GM12878 (cell line): ENCODE data around the gene RAPGEF4. TPM values are rescaled to one million over a fixed set of nuclear protein-coding genes. Genes with fewer than 3 reads are reported as not detected.

Experiments used
- ATAC-seq: fragments of 200-7000 bp; cut with Tn5 transposase; 3 replicates; pipeline ENCODE4 v1.9.1; 2020; ENCODE audit warnings: mild to moderate bottlenecking, moderate library complexity
- BruUV-seq: library from RNA; stranded (reverse); fragments of 400-500 nt; replicated peaks from 2 replicates; lab custom pipeline; 2021; lab: Mats Ljungman, UMichigan
- CTCF ChIA-PET: fragments of 300-600 bp; sonication (Branson Sonifier 250); formaldehyde crosslinking; extraction: SDS; loops from one replicate; lab custom pipeline; 2021; ENCODE audit warnings: inconsistent platforms; lab: Yijun Ruan, JAX
- POLR2A ChIA-PET: fragments of 350-600 bp; formaldehyde crosslinking; extraction: SDS; loops from one replicate; lab custom pipeline; 2021; ENCODE audit warnings: inconsistent platforms; lab: Charles Lee
- RAD21 ChIA-PET: fragments of 300-600 bp; sonication (Branson Sonifier 250); formaldehyde crosslinking; loops from one replicate; lab custom pipeline; 2023; ENCODE audit warnings: antibody characterized with exemption; ENCODE audit not compliant: unreplicated experiment; lab: Charles Lee
- SMC1A ChIA-PET: fragments of 300-600 bp; sonication (Branson Sonifier 250); formaldehyde crosslinking; loops from one replicate; lab custom pipeline; 2023; ENCODE audit not compliant: unreplicated experiment, uncharacterized antibody; lab: Charles Lee
- DNase-seq: peaks from one replicate; pipeline ENCODE4 v3.0.0-alpha.2; 2011; ENCODE audit warnings: low read depth, low spot score
- FAIRE-seq: peaks from 3 replicates; lab custom pipeline; 2011; peaks lifted over from hg19 to GRCh38; lab: Jason Lieb, UNC
- H2AFZ ChIP-seq: 2 replicates; pipeline ENCODE4 v1.6.0; 2011; ENCODE audit warnings: low read depth, low read length, control low read depth; ENCODE audit not compliant: control insufficient read depth
- H3K27ac ChIP-seq: 2 replicates; pipeline ENCODE4 v1.5.1; 2011; ENCODE audit warnings: control low read depth; ENCODE audit not compliant: control insufficient read depth, insufficient read depth
- H3K27me3 ChIP-seq, 2 experiments: replicated peaks in 1 of 2; 2 replicates each; pipeline versions ENCODE4 v1.6.0 to v1.6.1; 2011; ENCODE audit warnings: low read length in 1 of 2; ENCODE audit not compliant: control insufficient read depth in 2 of 2, insufficient read depth in 2 of 2
- H3K36me3 ChIP-seq, 2 experiments: 2 replicates each; pipeline ENCODE4 v1.5.1; 2011; ENCODE audit warnings: low read length in 1 of 2; ENCODE audit not compliant: control insufficient read depth in 2 of 2, insufficient read depth in 2 of 2
- H3K4me1 ChIP-seq: 2 replicates; pipeline ENCODE4 v1.6.1; 2011; ENCODE audit warnings: mild to moderate bottlenecking, low read length, moderate library complexity, mixed read lengths; ENCODE audit not compliant: control insufficient read depth, insufficient read depth
- H3K4me2 ChIP-seq: 2 replicates; pipeline ENCODE4 v1.6.0; 2011; ENCODE audit warnings: control low read depth; ENCODE audit not compliant: control insufficient read depth, insufficient read depth
- H3K4me3 ChIP-seq: fragments of 200-600 bp; sonication (generic); 2 replicates; pipeline ENCODE4 v1.5.1; 2016
- H3K79me2 ChIP-seq: 2 replicates; pipeline ENCODE4 v1.6.0; 2011; ENCODE audit warnings: low read length; ENCODE audit not compliant: control insufficient read depth, insufficient read depth
- H3K9ac ChIP-seq: 2 replicates; pipeline ENCODE4 v1.8.0; 2011; ENCODE audit warnings: low read length, control low read depth, mixed read lengths; ENCODE audit not compliant: control insufficient read depth, insufficient read depth
- H3K9me3 ChIP-seq: replicated peaks from 3 replicates; pipeline ENCODE4 v1.5.1; 2011; ENCODE audit warnings: mild to moderate bottlenecking, low read length; ENCODE audit not compliant: control insufficient read depth, insufficient read depth
- H4K20me1 ChIP-seq: 2 replicates; pipeline ENCODE4 v1.6.0; 2011; ENCODE audit not compliant: control insufficient read depth, insufficient read depth
- BCLAF1 ChIP-seq: fragments of 450-650 bp; IDR thresholded peaks from 2 replicates; pipeline ENCODE4 v1.6.1; 2017; ENCODE audit warnings: antibody characterized with exemption, mild to moderate bottlenecking, moderate library complexity
- EP300 ChIP-seq, 2 experiments: fragments of 150-350 bp in 1 of 2; IDR thresholded peaks; 2 replicates each; pipeline ENCODE4 v1.6.1; 2011 to 2012; ENCODE audit warnings: low read depth in 2 of 2, low read length in 2 of 2, borderline replicate concordance in 1 of 2, improper control_type of control experiment in 1 of 2, inconsistent platforms in 1 of 2; ENCODE audit not compliant: control insufficient read depth in 1 of 2
- ESRRA ChIP-seq: IDR thresholded peaks from 2 replicates; pipeline ENCODE4 v1.6.1; 2012; ENCODE audit warnings: mild to moderate bottlenecking, low read length, improper control_type of control experiment
- EZH2 ChIP-seq: IDR thresholded peaks from 2 replicates; pipeline ENCODE4 v1.6.1; 2012; ENCODE audit warnings: low read depth, mild to moderate bottlenecking, control low read depth, inconsistent platforms, low read length, borderline replicate concordance; ENCODE audit not compliant: control insufficient read depth
- HDGF ChIP-seq: fragments of 450-650 bp; IDR thresholded peaks from 2 replicates; pipeline ENCODE4 v1.6.1; 2016; ENCODE audit warnings: antibody characterized with exemption
- IKZF2 ChIP-seq, 2 experiments: fragments of 450-650 bp; IDR thresholded peaks; 2 replicates each; pipeline ENCODE4 v1.6.1; 2017; ENCODE audit warnings: mild to moderate bottlenecking in 2 of 2, moderate library complexity in 2 of 2
- IRF3 ChIP-seq: fragments of 450-650 bp; IDR thresholded peaks from 2 replicates; pipeline ENCODE4 v1.6.1; 2014; ENCODE audit warnings: mild to moderate bottlenecking
- MLLT1 ChIP-seq: fragments of 450-650 bp; IDR thresholded peaks from 2 replicates; pipeline ENCODE4 v1.6.1; 2016; ENCODE audit warnings: mild to moderate bottlenecking
- NFYA ChIP-seq: IDR thresholded peaks from 2 replicates; pipeline ENCODE4 v1.6.1; 2011; ENCODE audit warnings: low read depth, mild to moderate bottlenecking, low read length, improper control_type of control experiment, borderline replicate concordance
- RELA ChIP-seq: fragments of 450-650 bp; IDR thresholded peaks from 2 replicates; pipeline ENCODE4 v1.8.0; 2014; ENCODE audit warnings: borderline replicate concordance; ENCODE audit not compliant: partially characterized antibody
- RELB ChIP-seq: fragments of 450-650 bp; IDR thresholded peaks from 2 replicates; pipeline ENCODE4 v1.6.1; 2017; ENCODE audit warnings: low read depth, mild to moderate bottlenecking, moderate library complexity
- ZBTB33 ChIP-seq: fragments of 450-650 bp; IDR thresholded peaks from 2 replicates; pipeline ENCODE4 v1.6.1; 2017; ENCODE audit warnings: mild to moderate bottlenecking
- ZZZ3 ChIP-seq: IDR thresholded peaks from 2 replicates; pipeline ENCODE4 v1.6.1; 2011; ENCODE audit warnings: low read depth; ENCODE audit not compliant: control insufficient read depth, insufficient read length
- WGBS: methylation state at CpG from one replicate; pipeline ENCODE4 v1.1.6; 2016; ENCODE audit warnings: low lambda C conversion rate; ENCODE audit not compliant: insufficient replicate concordance, insufficient coverage; ENCODE audit errors: missing lambda C conversion rate; 5-methylcytosine and 5-hydroxymethylcytosine counted together
- in situ Hi-C: fragments of 300-500 bp; cut with MboI; formaldehyde crosslinking; loops from 9 replicates; pipeline ENCODE4 v1.14.3; 2018; ENCODE audit warnings: mixed read lengths
- intact Hi-C: fragments of 100-400 bp; cut with micrococcal nuclease; formaldehyde crosslinking; loops from one replicate; pipeline ENCODE4 v1.14.2; 2022; ENCODE audit not compliant: unreplicated experiment
- polyA plus RNA-seq, 11 experiments: library from polyadenylated mRNA; depleted of rRNA in 4 of 11; unstranded in 6 of 11; stranded (reverse) in 5 of 11; fragments of >200 nt; fragmentation: Nextera tagmentation in 4 of 11; fragmentation: Illumina TruSeq in 1 of 11; extraction: Ambion mirVana in 4 of 11; extraction: Trizol in 1 of 11; gene quantifications; 1 replicate in 1 of 11; 2 replicates in 10 of 11; pipeline versions ENCODE4 v1.2.1 to v1.2.3, GENCODE V29; 2011 to 2016; ENCODE audit warnings: inconsistent platforms in 2 of 11, missing spikeins in 2 of 11, low read depth in 1 of 11
- total RNA-seq, 4 experiments: library from RNA; depleted of rRNA in 3 of 4; stranded (reverse); fragments of >200 nt in 3 of 4; fragmentation: Illumina TruSeq in 1 of 4; extraction: Trizol in 1 of 4; gene quantifications; 2 replicates each; pipeline versions ENCODE4 v1.2.1 to v1.2.3, GENCODE V29; 2013 to 2021

RAPGEF4 gene
- total and polyA plus RNA-seq, 10 of the 15 experiments (the other 5 are each of a cell fraction or from before 2014, with no cell fraction given), result 0.18 TPM; not detected in 8

- Histone ChIP-seq H3K36me3 (peaks cover 0 to 4% of the 10 kb centered on the region in 2 experiments; a peak in 1 of 4 replicates), H4K20me1 (no peaks in the 10 kb centered on the region), H3K27ac (no peak overlapping the region), H3K9me3 (no peaks in the 10 kb centered on the region), H2AFZ (no peak overlapping the region), H3K4me1 (no peaks in the 10 kb centered on the region), H3K9ac (no peak overlapping the region), H3K79me2 (no peaks in the 10 kb centered on the region; the same call in 1 of the 2 replicates), H3K4me3 (no peak overlapping the region), H3K4me2 (no peak overlapping the region), H3K27me3 (no peaks in the 10 kb centered on the region)
- ChIA-PET CTCF (interaction anchor here (2.6 kb wide), 1 partner anchor 120 kb away, joined by 9 read pairs; no protein-coding TSS in a partner anchor), SMC1A (interaction anchor here (0.8 kb wide), 1 partner anchor 10 kb away, joined by 3 read pairs; no protein-coding TSS in a partner anchor), POLR2A (no interaction called here), RAD21 (no interaction called here)
- ATAC-seq (no peak), FAIRE-seq (no peak), DNase-seq (no peak)
- intact Hi-C loops, result no loop called here
- in situ Hi-C loops, result no loop called here
- BruUV-seq, result no TSS peak
- WGBS, result 97% methylated on average over 11 of the region's 11 CpGs
- TF ChIP-seq NFYA, result no peak
- TF ChIP-seq RELA, result no peak
- no peak for TF ChIP-seq BCLAF1
- no peak for TF ChIP-seq EP300 (IDR thresholded peaks at IDR 0.05; ENCODE audit: borderline replicate concordance in 1 of 2, control insufficient read depth in 1 of 2, low read depth in 2 of 2, low read length in 2 of 2)
- TF ChIP-seq ESRRA, result no peak
- no peak for TF ChIP-seq ZZZ3
- no peak for TF ChIP-seq MLLT1
- TF ChIP-seq RELB, result no peak
- TF ChIP-seq ZBTB33, result no peak
- TF ChIP-seq HDGF, result no peak
- TF ChIP-seq IKZF2 (IDR thresholded peaks at IDR 0.05), result no peak
- no peak for TF ChIP-seq IRF3
- TF ChIP-seq EZH2, result no peak
These were observed 354.7 kb downstream of the RAPGEF4 start for GRCh38 chr2:173090276-173090877.
